ENCODE data around the gene DPEP2NB.
"Not testable (repeated sequence)": the region's sequence is repeated elsewhere in the genome, so short reads cannot be mapped to it uniquely, and the experiment has no call there.

DNA sequence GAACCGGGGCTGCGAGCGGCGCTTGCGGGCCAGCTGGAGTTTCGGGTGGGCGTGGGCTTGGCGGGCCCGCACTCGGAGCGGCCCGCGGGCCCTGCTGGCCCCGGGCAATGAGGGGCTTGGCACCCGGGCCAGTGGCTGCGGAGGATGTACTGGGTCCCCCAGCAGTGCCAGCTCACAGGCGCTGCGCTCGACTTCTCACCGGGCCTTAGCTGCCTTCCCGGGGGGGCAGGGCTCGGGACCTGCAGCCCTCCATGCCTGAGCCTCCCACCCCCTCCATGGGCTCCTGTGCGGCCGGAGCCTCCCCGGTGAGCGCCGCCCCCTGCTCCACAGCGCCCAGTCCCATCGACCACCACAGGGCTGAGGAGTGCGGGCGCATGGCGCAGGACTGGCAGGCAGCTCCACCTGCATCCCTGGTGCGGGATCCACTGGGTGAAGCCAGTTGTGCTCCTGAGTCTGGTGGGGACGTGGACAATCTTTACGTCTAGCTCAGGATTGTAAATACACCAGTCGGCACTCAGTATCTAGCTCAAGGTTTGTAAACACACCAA, 17.4 kb downstream of the DPEP2NB start:
- not testable (repeated sequence) for TF ChIP-seq NR2C2 (IDR thresholded peaks at IDR 0.05; ENCODE audit: borderline replicate concordance, control insufficient read depth, insufficient read length, low read depth); CREB1 (IDR thresholded peaks at IDR 0.05; ENCODE audit: low read depth); FOS (IDR thresholded peaks at IDR 0.05; ENCODE audit: borderline replicate concordance, extremely low read depth, insufficient read length); POLR2AphosphoS2 (IDR thresholded peaks at IDR 0.05; ENCODE audit: low read depth, low read length); ZNF24 (IDR thresholded peaks at IDR 0.05); YBX1 (IDR thresholded peaks at IDR 0.05); EGR1 (IDR thresholded peaks at IDR 0.05; ENCODE audit: borderline replicate concordance in 1 of 2, low read depth in 2 of 2, low read length in 2 of 2); EP300 (IDR thresholded peaks at IDR 0.05; ENCODE audit: borderline replicate concordance in 1 of 2, control insufficient read depth in 1 of 2, low read depth in 2 of 2, low read length in 2 of 2)
- TF ChIP-seq, protein P1, sequence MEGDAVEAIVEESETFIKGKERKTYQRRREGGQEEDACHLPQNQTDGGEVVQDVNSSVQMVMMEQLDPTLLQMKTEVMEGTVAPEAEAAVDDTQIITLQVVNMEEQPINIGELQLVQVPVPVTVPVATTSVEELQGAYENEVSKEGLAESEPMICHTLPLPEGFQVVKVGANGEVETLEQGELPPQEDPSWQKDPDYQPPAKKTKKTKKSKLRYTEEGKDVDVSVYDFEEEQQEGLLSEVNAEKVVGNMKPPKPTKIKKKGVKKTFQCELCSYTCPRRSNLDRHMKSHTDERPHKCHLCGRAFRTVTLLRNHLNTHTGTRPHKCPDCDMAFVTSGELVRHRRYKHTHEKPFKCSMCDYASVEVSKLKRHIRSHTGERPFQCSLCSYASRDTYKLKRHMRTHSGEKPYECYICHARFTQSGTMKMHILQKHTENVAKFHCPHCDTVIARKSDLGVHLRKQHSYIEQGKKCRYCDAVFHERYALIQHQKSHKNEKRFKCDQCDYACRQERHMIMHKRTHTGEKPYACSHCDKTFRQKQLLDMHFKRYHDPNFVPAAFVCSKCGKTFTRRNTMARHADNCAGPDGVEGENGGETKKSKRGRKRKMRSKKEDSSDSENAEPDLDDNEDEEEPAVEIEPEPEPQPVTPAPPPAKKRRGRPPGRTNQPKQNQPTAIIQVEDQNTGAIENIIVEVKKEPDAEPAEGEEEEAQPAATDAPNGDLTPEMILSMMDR (IDR thresholded peaks at IDR 0.05 in 2 of 3, conservative IDR thresholded peaks at IDR 0.05 in 1 of 3; ENCODE audit: control insufficient read depth in 2 of 3, extremely low read depth in 1 of 3, insufficient read depth in 1 of 3, low read depth in 3 of 3, low read length in 3 of 3): not testable (repeated sequence)

All from GM12878 (cell line).